ENCODE data around the gene SEMA3B.

SEMA3B gene

GRCh38 chr3:50221051-50221410 lies 47.9 kb upstream of the SEMA3B start:
- no peak overlapping the region for H3K4me3 ChIP-seq (ENCODE audit: low read length)
- H3K9me2 ChIP-seq (replicated peaks; ENCODE audit: control insufficient read depth, low read length), result no peaks in the 10 kb centered on the region
- H4K20me1 ChIP-seq (ENCODE audit: control insufficient read depth, insufficient read depth, low read depth, low read length), result no peaks in the 10 kb centered on the region
- no peaks in the 10 kb centered on the region for H3K9me3 ChIP-seq (ENCODE audit: control insufficient read depth, insufficient read depth, low read length)
- peaks cover 17% of the 10 kb centered on the region for H3K4me1 ChIP-seq (ENCODE audit: control insufficient read depth, low read length)
- H3K79me2 ChIP-seq (ENCODE audit: control insufficient read depth, low read length), result no peaks in the 10 kb centered on the region
- peaks cover 5% of the 10 kb centered on the region; the same call in 1 of the 2 replicates for H3K27me3 ChIP-seq (ENCODE audit: control insufficient read depth, low read length)
- H3F3A ChIP-seq (ENCODE audit: control insufficient read depth, insufficient read depth), result no peaks in the 10 kb centered on the region
- H3K36me3 ChIP-seq (ENCODE audit: control insufficient read depth, low read length), result no peaks in the 10 kb centered on the region
- TF ChIP-seq CTCF (IDR thresholded peaks at IDR 0.05; ENCODE audit: low read depth, low read length, poor library complexity, severe bottlenecking), result no peak
- TF ChIP-seq EZH2phosphoT487 (IDR thresholded peaks at IDR 0.05; ENCODE audit: borderline replicate concordance, low read length), result no peak
- no peak overlapping the region for H3K27ac ChIP-seq (ENCODE audit: low read depth, low read length)
- peak overlapping the region; percentile 50 for H3K4me2 ChIP-seq (ENCODE audit: low read length)

GRCh38 chr3:50221411-50222168 lies 47.4 kb upstream of the SEMA3B start:
- no peak overlapping the region for H3K4me3 ChIP-seq (ENCODE audit: low read length)
- peaks cover 21% of the 10 kb centered on the region for H3K4me1 ChIP-seq (ENCODE audit: control insufficient read depth, low read length)
- no peaks in the 10 kb centered on the region for H4K20me1 ChIP-seq (ENCODE audit: control insufficient read depth, insufficient read depth, low read depth, low read length)
- TF ChIP-seq EZH2phosphoT487 (IDR thresholded peaks at IDR 0.05; ENCODE audit: borderline replicate concordance, low read length) (no peak), CTCF (IDR thresholded peaks at IDR 0.05; ENCODE audit: low read depth, low read length, poor library complexity, severe bottlenecking) (peak; percentile 39)
- no peak overlapping the region for H3K27ac ChIP-seq (ENCODE audit: low read depth, low read length)
- H3K79me2 ChIP-seq (ENCODE audit: control insufficient read depth, low read length), result no peaks in the 10 kb centered on the region
- H3K4me2 ChIP-seq (ENCODE audit: low read length), result peak overlapping the region; percentile 50
- peaks cover 5% of the 10 kb centered on the region; the same call in 1 of the 2 replicates for H3K27me3 ChIP-seq (ENCODE audit: control insufficient read depth, low read length)
- H3F3A ChIP-seq (ENCODE audit: control insufficient read depth, insufficient read depth), result no peaks in the 10 kb centered on the region
- H3K9me2 ChIP-seq (replicated peaks; ENCODE audit: control insufficient read depth, low read length), result no peaks in the 10 kb centered on the region
- no peaks in the 10 kb centered on the region for H3K36me3 ChIP-seq (ENCODE audit: control insufficient read depth, low read length)
- no peaks in the 10 kb centered on the region for H3K9me3 ChIP-seq (ENCODE audit: control insufficient read depth, insufficient read depth, low read length)

GRCh38 chr3:50222169-50222528 lies 46.8 kb upstream of the SEMA3B start:
- Histone ChIP-seq H4K20me1 (ENCODE audit: control insufficient read depth, insufficient read depth, low read depth, low read length) (no peaks in the 10 kb centered on the region), H3K27ac (ENCODE audit: low read depth, low read length) (no peak overlapping the region), H3K36me3 (ENCODE audit: control insufficient read depth, low read length) (no peaks in the 10 kb centered on the region), H3F3A (ENCODE audit: control insufficient read depth, insufficient read depth) (no peaks in the 10 kb centered on the region), H3K9me3 (ENCODE audit: control insufficient read depth, insufficient read depth, low read length) (no peaks in the 10 kb centered on the region), H3K4me2 (ENCODE audit: low read length) (no peak overlapping the region), H3K79me2 (ENCODE audit: control insufficient read depth, low read length) (no peaks in the 10 kb centered on the region), H3K4me1 (ENCODE audit: control insufficient read depth, low read length) (peaks cover 27% of the 10 kb centered on the region), H3K9me2 (replicated peaks; ENCODE audit: control insufficient read depth, low read length) (no peaks in the 10 kb centered on the region), H3K4me3 (ENCODE audit: low read length) (no peak overlapping the region), H3K27me3 (ENCODE audit: control insufficient read depth, low read length) (peaks cover 5% of the 10 kb centered on the region; the same call in 1 of the 2 replicates)
- TF ChIP-seq CTCF (IDR thresholded peaks at IDR 0.05; ENCODE audit: low read depth, low read length, poor library complexity, severe bottlenecking), result no peak
- TF ChIP-seq EZH2phosphoT487 (IDR thresholded peaks at IDR 0.05; ENCODE audit: borderline replicate concordance, low read length), result no peak
